Large intestine (tissue), 12 donors: ENCODE measurements around the gene OR5P2. TPM values are rescaled to one million over a fixed set of nuclear protein-coding genes. Genes with fewer than 3 reads are reported as not detected.
"Not testable (repeated sequence)": the region's sequence is repeated elsewhere in the genome, so short reads cannot be mapped to it uniquely, and the experiment has no call there.

Source experiments
- DNase-seq, 2 donors: peaks; one replicate each; pipeline versions ENCODE4 v3.0.0 to v3.0.0-alpha.2; 2013
- H3K27ac ChIP-seq: one replicate; pipeline ENCODE4 v1.5.1; 2013; ENCODE audit warnings: low read length
- H3K27me3 ChIP-seq: 2 replicates; pipeline ENCODE4 v1.6.1; 2013; ENCODE audit warnings: low read length; ENCODE audit not compliant: control insufficient read depth, insufficient read depth
- H3K36me3 ChIP-seq: 2 replicates; pipeline ENCODE4 v1.6.1; 2013; ENCODE audit warnings: low read length; ENCODE audit not compliant: control insufficient read depth, insufficient read depth
- H3K4me1 ChIP-seq: one replicate; pipeline ENCODE4 v1.6.1; 2013; ENCODE audit warnings: low read length; ENCODE audit not compliant: control insufficient read depth, insufficient read depth
- H3K4me3 ChIP-seq: one replicate; pipeline ENCODE4 v1.5.1; 2013; ENCODE audit warnings: low read length
- H3K9me3 ChIP-seq: one replicate; pipeline ENCODE4 v1.6.1; 2013; ENCODE audit warnings: mild to moderate bottlenecking, low read depth, low read length, moderate library complexity; ENCODE audit not compliant: control insufficient read depth
- WGBS: methylation state at CpG from one replicate; pipeline ENCODE4 v1.1.5; 2013; ENCODE audit warnings: low lambda C conversion rate; ENCODE audit not compliant: insufficient coverage; 5-methylcytosine and 5-hydroxymethylcytosine counted together
- long read RNA-seq, 11 donors: transcript quantifications; one replicate each; lab custom pipeline, GENCODE V29; 2026
- polyA plus RNA-seq: library from polyadenylated mRNA; unstranded; fragments of 120-200 nt; gene quantifications from one replicate; pipeline ENCODE4 v1.2.1, GENCODE V29; 2013

Gene OR5P2
- not detected for polyA plus RNA-seq
- long read RNA-seq, donor 1, result 0 reads
- long read RNA-seq, donor 2, result 0 reads
- long read RNA-seq, donor 3, result 0 reads
- long read RNA-seq, donor 4, result 0 reads
- long read RNA-seq, donor 5, result 0 reads
- long read RNA-seq, donor 6, result 0 reads
- long read RNA-seq, donor 7, result 0 reads
- long read RNA-seq, donor 8, result 0 reads
- long read RNA-seq, donor 9, result 0 reads
- long read RNA-seq, donor 10, result 0 reads
- long read RNA-seq, donor 11, result 0 reads

- H3K27me3 ChIP-seq, result no peaks in the 10 kb centered on the region
- WGBS, result no CpG with 5 or more reads among the region's 5 CpGs
- DNase-seq, result no peak
- H3K27ac ChIP-seq, result no peak within 1 kb of the TSS
- H3K4me1 ChIP-seq, result no peaks in the 10 kb centered on the region
- no peaks in the 10 kb centered on the region for H3K9me3 ChIP-seq
- H3K36me3 ChIP-seq, result no peaks in the 10 kb centered on the region
- no peak within 1 kb of the TSS for H3K4me3 ChIP-seq
These were observed at the start of gene OR5P2 for GRCh38 chr11:7796842-7797241. Gene OR5P2, minus strand, starts transcription at chr11:7796942. Its CDS starts 0 bp downstream, at chr11:7796942.

GRCh38 chr11:7846003-7846402 is 49.3 kb upstream of the OR5P2 start:
- no peaks in the 10 kb centered on the region for H3K36me3 ChIP-seq
- no peaks in the 10 kb centered on the region for H3K4me1 ChIP-seq
- no peak overlapping the region for H3K4me3 ChIP-seq
- no peak for DNase-seq
- no peaks in the 10 kb centered on the region for H3K27me3 ChIP-seq
- 100% methylated on average over 1 of the region's 3 CpGs for WGBS
- H3K9me3 ChIP-seq, result no peaks in the 10 kb centered on the region
- no peak overlapping the region for H3K27ac ChIP-seq

GRCh38 chr11:7844986-7845385 is 48.2 kb upstream of the OR5P2 start:
- H3K36me3 ChIP-seq, result no peaks in the 10 kb centered on the region
- H3K27ac ChIP-seq, result no peak overlapping the region
- no peak overlapping the region for H3K4me3 ChIP-seq
- no peaks in the 10 kb centered on the region for H3K4me1 ChIP-seq
- no peaks in the 10 kb centered on the region for H3K27me3 ChIP-seq
- WGBS, result 43% methylated on average over 2 of the region's 3 CpGs
- H3K9me3 ChIP-seq, result no peaks in the 10 kb centered on the region
- DNase-seq, result no peak

GRCh38 chr11:7844521-7844920 is 47.8 kb upstream of the OR5P2 start:
- Histone ChIP-seq H3K4me3 (no peak overlapping the region), H3K27ac (no peak overlapping the region), H3K9me3 (no peaks in the 10 kb centered on the region), H3K4me1 (no peaks in the 10 kb centered on the region), H3K27me3 (no peaks in the 10 kb centered on the region), H3K36me3 (no peaks in the 10 kb centered on the region)
- DNase-seq, result no peak
- WGBS, result 20% methylated on average over 1 of the region's 1 CpG

GRCh38 chr11:7840578-7840977 is 43.8 kb upstream of the OR5P2 start:
- H3K36me3 ChIP-seq, result no peaks in the 10 kb centered on the region
- H3K27ac ChIP-seq, result no peak overlapping the region
- 100% methylated on average over 1 of the region's 2 CpGs for WGBS
- no peak overlapping the region for H3K4me3 ChIP-seq
- no peak for DNase-seq
- no peaks in the 10 kb centered on the region for H3K27me3 ChIP-seq
- H3K4me1 ChIP-seq, result no peaks in the 10 kb centered on the region
- no peaks in the 10 kb centered on the region for H3K9me3 ChIP-seq

GRCh38 chr11:7833527-7833926 is 36.8 kb upstream of the OR5P2 start:
- Histone ChIP-seq H3K27ac (no peak overlapping the region), H3K4me3 (no peak overlapping the region), H3K4me1 (no peaks in the 10 kb centered on the region), H3K9me3 (no peaks in the 10 kb centered on the region), H3K36me3 (no peaks in the 10 kb centered on the region), H3K27me3 (no peaks in the 10 kb centered on the region)
- no peak for DNase-seq

GRCh38 chr11:7830740-7831139 is 34.0 kb upstream of the OR5P2 start, which contains the start of gene OR5P3:
Gene OR5P3, minus strand, starts transcription at chr11:7830840.
- no peak within 1 kb of the TSS for H3K27ac ChIP-seq
- H3K4me3 ChIP-seq, result no peak within 1 kb of the TSS
- no peaks in the 10 kb centered on the region for H3K4me1 ChIP-seq
- H3K27me3 ChIP-seq, result no peaks in the 10 kb centered on the region
- no peaks in the 10 kb centered on the region for H3K9me3 ChIP-seq
- no peak for DNase-seq
- H3K36me3 ChIP-seq, result no peaks in the 10 kb centered on the region

- no peak overlapping the region for H3K27ac ChIP-seq
- WGBS, result 76% methylated on average over 2 of the region's 3 CpGs
- no peaks in the 10 kb centered on the region for H3K4me1 ChIP-seq
- no peaks in the 10 kb centered on the region for H3K36me3 ChIP-seq
- H3K9me3 ChIP-seq, result no peaks in the 10 kb centered on the region
- H3K4me3 ChIP-seq, result no peak overlapping the region
- no peaks in the 10 kb centered on the region for H3K27me3 ChIP-seq
- DNase-seq, result no peak
These were observed 29.6 kb upstream of the OR5P2 start for GRCh38 chr11:7826324-7826723.

- H3K4me3 ChIP-seq, DNase-seq, H3K36me3 ChIP-seq, H3K27me3 ChIP-seq, H3K9me3 ChIP-seq, H3K4me1 ChIP-seq, H3K27ac ChIP-seq: not testable (repeated sequence)
- 80% methylated on average over 1 of the region's 3 CpGs for WGBS
These were observed 23.7 kb upstream of the OR5P2 start for GRCh38 chr11:7820417-7820816.

- not testable (repeated sequence) for DNase-seq, H3K27me3 ChIP-seq
- WGBS, result no CpG with 5 or more reads among the region's 2 CpGs
These were observed 18.2 kb upstream of the OR5P2 start for GRCh38 chr11:7814897-7815296.

GRCh38 chr11:7810301-7810700 is 13.6 kb upstream of the OR5P2 start:
- WGBS, result no CpG with 5 or more reads among the region's 2 CpGs
- not testable (repeated sequence) for DNase-seq, H3K36me3 ChIP-seq, H3K9me3 ChIP-seq, H3K27me3 ChIP-seq, H3K4me3 ChIP-seq, H3K4me1 ChIP-seq, H3K27ac ChIP-seq

More at GRCh38 chr11:7814897-7815296, 18.2 kb upstream of the OR5P2 start:
- H3K9me3 ChIP-seq, H3K4me1 ChIP-seq, H3K27ac ChIP-seq, H3K36me3 ChIP-seq, H3K4me3 ChIP-seq: not testable (repeated sequence)
